ENCODE results near the gene FBXL15. TPM values are rescaled to one million over a fixed set of nuclear protein-coding genes. Genes with fewer than 3 reads are reported as not detected.

FBXL15 gene
- total and polyA plus RNA-seq, 9 of the 15 experiments (the other 6 are each of a cell fraction or from before 2014, with no cell fraction given) = 0.08 to 25.9 (median 3.5) TPM

DNA sequence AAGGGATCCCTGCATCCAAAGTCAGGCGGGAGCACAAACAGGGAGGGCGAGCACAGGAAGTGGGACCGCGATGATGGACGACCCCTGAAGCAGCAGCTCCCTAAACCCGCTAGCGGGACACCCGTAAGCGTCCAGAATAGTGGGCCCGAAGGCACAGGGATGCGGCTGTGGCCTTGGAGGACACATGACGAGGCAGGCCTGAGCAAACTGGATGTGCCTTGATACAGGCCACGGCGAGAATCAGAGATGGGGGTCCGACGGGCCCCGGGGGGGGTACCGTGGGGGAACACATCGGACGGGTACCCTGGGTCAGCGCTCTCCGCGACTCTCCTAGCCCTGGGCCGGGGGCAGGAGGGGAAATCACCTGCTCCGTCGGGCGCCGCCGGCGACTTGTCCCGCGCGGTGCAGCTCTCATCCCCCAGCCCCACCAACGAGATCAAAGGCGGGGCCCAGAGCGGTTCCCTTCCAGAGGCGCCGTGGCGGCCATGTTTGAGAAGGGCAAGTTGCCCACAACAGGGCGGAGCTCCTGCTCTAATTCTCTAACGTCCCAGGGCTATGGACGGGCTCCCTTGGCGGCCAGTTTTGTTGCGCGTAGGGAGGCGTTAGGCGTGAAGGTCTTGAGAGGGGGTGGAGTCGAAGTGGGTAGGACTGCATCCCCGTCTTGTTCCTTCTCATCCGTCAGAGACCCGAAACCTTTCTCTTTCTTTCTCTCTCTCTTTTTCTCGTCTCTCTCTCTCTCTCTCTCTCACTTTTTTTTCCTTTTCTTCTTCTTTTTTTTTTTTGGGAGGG lies 11.7 kb downstream of the FBXL15 start, which contains the start of gene CUEDC2 (continued):
- TF ChIP-seq CREB1 (IDR thresholded peaks at IDR 0.05) (peak; percentile 59), CREB1 (CRISPR knock-in tag; IDR thresholded peaks at IDR 0.05) (peak; percentile 36; the same call in 1 of the 2 replicates), DDX20 (tag; IDR thresholded peaks at IDR 0.05; ENCODE audit: low read depth) (no peak), ARHGAP35 (IDR thresholded peaks at IDR 0.05; ENCODE audit: partially characterized antibody) (no peak), NKRF (IDR thresholded peaks at IDR 0.05; ENCODE audit: borderline replicate concordance) (0 out of 2 replicates have a peak, but pooled peaks have one; percentile 35), NONO (IDR thresholded peaks at IDR 0.05; ENCODE audit: low read depth in 2 of 2, low read length in 1 of 2) (no peak), ZNF212 (CRISPR knock-in tag; IDR thresholded peaks at IDR 0.05) (no peak), BRF2 (IDR thresholded peaks at IDR 0.05; ENCODE audit: borderline replicate concordance, insufficient read depth, insufficient read length) (no peak), CBFA2T2 (conservative IDR thresholded peaks at IDR 0.05) (no peak), ZNF239 (CRISPR knock-in tag; IDR thresholded peaks at IDR 0.05) (0 out of 2 replicates have a peak, but pooled peaks have one; percentile 10), KLF6 (CRISPR knock-in tag; IDR thresholded peaks at IDR 0.05; ENCODE audit: borderline replicate concordance) (no peak), ZFP1 (CRISPR knock-in tag; IDR thresholded peaks at IDR 0.05) (no peak), THRA (IDR thresholded peaks at IDR 0.05) (no peak)
- TF ChIP-seq, protein P1, sequence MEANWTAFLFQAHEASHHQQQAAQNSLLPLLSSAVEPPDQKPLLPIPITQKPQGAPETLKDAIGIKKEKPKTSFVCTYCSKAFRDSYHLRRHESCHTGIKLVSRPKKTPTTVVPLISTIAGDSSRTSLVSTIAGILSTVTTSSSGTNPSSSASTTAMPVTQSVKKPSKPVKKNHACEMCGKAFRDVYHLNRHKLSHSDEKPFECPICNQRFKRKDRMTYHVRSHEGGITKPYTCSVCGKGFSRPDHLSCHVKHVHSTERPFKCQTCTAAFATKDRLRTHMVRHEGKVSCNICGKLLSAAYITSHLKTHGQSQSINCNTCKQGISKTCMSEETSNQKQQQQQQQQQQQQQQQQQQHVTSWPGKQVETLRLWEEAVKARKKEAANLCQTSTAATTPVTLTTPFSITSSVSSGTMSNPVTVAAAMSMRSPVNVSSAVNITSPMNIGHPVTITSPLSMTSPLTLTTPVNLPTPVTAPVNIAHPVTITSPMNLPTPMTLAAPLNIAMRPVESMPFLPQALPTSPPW (CRISPR knock-in tag; IDR thresholded peaks at IDR 0.05) = peak; percentile 74
- TF ChIP-seq, protein P2, sequence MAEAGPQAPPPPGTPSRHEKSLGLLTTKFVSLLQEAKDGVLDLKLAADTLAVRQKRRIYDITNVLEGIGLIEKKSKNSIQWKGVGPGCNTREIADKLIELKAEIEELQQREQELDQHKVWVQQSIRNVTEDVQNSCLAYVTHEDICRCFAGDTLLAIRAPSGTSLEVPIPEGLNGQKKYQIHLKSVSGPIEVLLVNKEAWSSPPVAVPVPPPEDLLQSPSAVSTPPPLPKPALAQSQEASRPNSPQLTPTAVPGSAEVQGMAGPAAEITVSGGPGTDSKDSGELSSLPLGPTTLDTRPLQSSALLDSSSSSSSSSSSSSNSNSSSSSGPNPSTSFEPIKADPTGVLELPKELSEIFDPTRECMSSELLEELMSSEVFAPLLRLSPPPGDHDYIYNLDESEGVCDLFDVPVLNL (CRISPR knock-in tag; IDR thresholded peaks at IDR 0.05; ENCODE audit: low read depth) = no peak
- TF ChIP-seq, protein P3, sequence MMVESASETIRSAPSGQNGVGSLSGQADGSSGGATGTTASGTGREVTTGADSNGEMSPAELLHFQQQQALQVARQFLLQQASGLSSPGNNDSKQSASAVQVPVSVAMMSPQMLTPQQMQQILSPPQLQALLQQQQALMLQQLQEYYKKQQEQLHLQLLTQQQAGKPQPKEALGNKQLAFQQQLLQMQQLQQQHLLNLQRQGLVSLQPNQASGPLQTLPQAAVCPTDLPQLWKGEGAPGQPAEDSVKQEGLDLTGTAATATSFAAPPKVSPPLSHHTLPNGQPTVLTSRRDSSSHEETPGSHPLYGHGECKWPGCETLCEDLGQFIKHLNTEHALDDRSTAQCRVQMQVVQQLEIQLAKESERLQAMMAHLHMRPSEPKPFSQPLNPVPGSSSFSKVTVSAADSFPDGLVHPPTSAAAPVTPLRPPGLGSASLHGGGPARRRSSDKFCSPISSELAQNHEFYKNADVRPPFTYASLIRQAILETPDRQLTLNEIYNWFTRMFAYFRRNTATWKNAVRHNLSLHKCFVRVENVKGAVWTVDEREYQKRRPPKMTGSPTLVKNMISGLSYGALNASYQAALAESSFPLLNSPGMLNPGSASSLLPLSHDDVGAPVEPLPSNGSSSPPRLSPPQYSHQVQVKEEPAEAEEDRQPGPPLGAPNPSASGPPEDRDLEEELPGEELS (CRISPR knock-in tag; IDR thresholded peaks at IDR 0.05; ENCODE audit: borderline replicate concordance) = 0 out of 2 replicates have a peak, but pooled peaks have one; percentile 35
